SH-SY5Y (cell line): ENCODE results near the gene ARL8B.

Experiments
- GATA2 ChIP-seq: IDR thresholded peaks from 2 replicates; pipeline ENCODE4 v1.6.1; 2011; ENCODE audit warnings: mild to moderate bottlenecking, low read depth, low read length
- GATA3 ChIP-seq: IDR thresholded peaks from 2 replicates; pipeline ENCODE4 v1.6.1; 2011; ENCODE audit warnings: low read depth, mild to moderate bottlenecking, low read length, moderate library complexity

- TF ChIP-seq GATA2 (no peak), GATA3 (no peak)
Measured at GRCh38 chr3:5165698-5166097, 43.6 kb downstream of the ARL8B start.
